GM23248 (cell line): ENCODE measurements around the gene HSD17B3. TPM values are rescaled to one million over a fixed set of nuclear protein-coding genes. Genes with fewer than 3 reads are reported as not detected.
"Not testable (repeated sequence)": the region's sequence is repeated elsewhere in the genome, so short reads cannot be mapped to it uniquely, and the experiment has no call there.

ENCODE experiments used
- DNase-seq: peaks from one replicate; pipeline ENCODE4 v3.0.0-alpha.2; 2015
- H2AFZ ChIP-seq: fragments of 200-600 bp; sonication (generic); 2 replicates; pipeline ENCODE4 v1.6.1; 2016; ENCODE audit warnings: antibody characterized with exemption
- H3F3A ChIP-seq: fragments of 200-600 bp; sonication (generic); 2 replicates; pipeline ENCODE4 v1.6.1; 2016; ENCODE audit warnings: mild to moderate bottlenecking, antibody characterized with exemption, mixed run types; ENCODE audit not compliant: insufficient read depth
- H3K27ac ChIP-seq: fragments of 200-600 bp; sonication (generic); 2 replicates; pipeline ENCODE4 v1.5.1; 2016; ENCODE audit warnings: mild to moderate bottlenecking
- H3K27me3 ChIP-seq: fragments of 200-600 bp; sonication (generic); replicated peaks from 2 replicates; pipeline ENCODE4 v1.6.1; 2016; ENCODE audit warnings: mild to moderate bottlenecking; ENCODE audit not compliant: insufficient read depth
- H3K36me3 ChIP-seq: fragments of 200-600 bp; sonication (generic); 2 replicates; pipeline ENCODE4 v1.6.1; 2016; ENCODE audit warnings: low read depth, mild to moderate bottlenecking
- H3K4me1 ChIP-seq: fragments of 200-600 bp; sonication (generic); 2 replicates; pipeline ENCODE4 v1.6.1; 2016; ENCODE audit warnings: mild to moderate bottlenecking; ENCODE audit not compliant: insufficient read depth
- H3K4me2 ChIP-seq: fragments of 200-600 bp; sonication (generic); one replicate; pipeline ENCODE4 v1.6.1; 2016; ENCODE audit warnings: mild to moderate bottlenecking; ENCODE audit not compliant: unreplicated experiment
- H3K4me3 ChIP-seq: fragments of 200-600 bp; sonication (generic); 2 replicates; pipeline ENCODE4 v1.5.1; 2016; ENCODE audit warnings: mild to moderate bottlenecking
- H3K79me2 ChIP-seq: fragments of 200-600 bp; sonication (generic); 2 replicates; pipeline ENCODE4 v1.6.1; 2016; ENCODE audit warnings: mild to moderate bottlenecking; ENCODE audit not compliant: insufficient read depth
- H3K9ac ChIP-seq: fragments of 200-600 bp; sonication (generic); 2 replicates; pipeline ENCODE4 v1.6.1; 2016; ENCODE audit warnings: mild to moderate bottlenecking
- H3K9me2 ChIP-seq: fragments of 200-600 bp; sonication (generic); 2 replicates; pipeline ENCODE4 v1.6.1; 2016; ENCODE audit warnings: mixed run types, mild to moderate bottlenecking, moderate library complexity; ENCODE audit not compliant: insufficient read depth
- H3K9me3 ChIP-seq: fragments of 200-600 bp; sonication (generic); one replicate; pipeline ENCODE4 v1.6.1; 2017; ENCODE audit warnings: low read depth
- H4K20me1 ChIP-seq: fragments of 200-600 bp; sonication (generic); 2 replicates; pipeline ENCODE4 v1.6.0; 2016; ENCODE audit not compliant: insufficient read depth
- EZH2 ChIP-seq: fragments of 200-600 bp; sonication (generic); IDR thresholded peaks from 2 replicates; pipeline ENCODE4 v1.6.1; 2018; ENCODE audit warnings: antibody characterized with exemption, mild to moderate bottlenecking; ENCODE audit not compliant: insufficient read depth, poor library complexity, severe bottlenecking
- EZH2phosphoT487 ChIP-seq: fragments of 200-600 bp; sonication (generic); IDR thresholded peaks from 2 replicates; pipeline ENCODE4 v1.6.1; 2018; ENCODE audit warnings: antibody characterized with exemption, moderate library complexity, mild to moderate bottlenecking, low read depth; ENCODE audit not compliant: insufficient read depth
- WGBS, 2 experiments: methylation state at CpG; one replicate each; pipeline ENCODE4 v1.1.6; 2015 to 2017; ENCODE audit warnings: low lambda C conversion rate in 2 of 2, low coverage in 1 of 2; ENCODE audit errors: missing lambda C conversion rate in 2 of 2; 5-methylcytosine and 5-hydroxymethylcytosine counted together
- in situ Hi-C: fragments of 300-500 bp; cut with MboI; formaldehyde crosslinking; loops from 2 replicates; pipeline ENCODE4 v1.15.0; 2020
- polyA plus RNA-seq: library from polyadenylated mRNA; unstranded; fragments of >200 nt; fragmentation: Nextera tagmentation; extraction: Ambion mirVana; gene quantifications from 2 replicates; pipeline ENCODE4 v1.2.1, GENCODE V29; 2016
- total RNA-seq: library from RNA; depleted of rRNA; stranded (reverse); fragments of >200 nt; shearing (Covaris generic); gene quantifications from 2 replicates; pipeline ENCODE4 v1.2.3, GENCODE V29; 2014

Gene HSD17B3
- total and polyA plus RNA-seq, 2 experiments from 2014 or later: not detected

DNA sequence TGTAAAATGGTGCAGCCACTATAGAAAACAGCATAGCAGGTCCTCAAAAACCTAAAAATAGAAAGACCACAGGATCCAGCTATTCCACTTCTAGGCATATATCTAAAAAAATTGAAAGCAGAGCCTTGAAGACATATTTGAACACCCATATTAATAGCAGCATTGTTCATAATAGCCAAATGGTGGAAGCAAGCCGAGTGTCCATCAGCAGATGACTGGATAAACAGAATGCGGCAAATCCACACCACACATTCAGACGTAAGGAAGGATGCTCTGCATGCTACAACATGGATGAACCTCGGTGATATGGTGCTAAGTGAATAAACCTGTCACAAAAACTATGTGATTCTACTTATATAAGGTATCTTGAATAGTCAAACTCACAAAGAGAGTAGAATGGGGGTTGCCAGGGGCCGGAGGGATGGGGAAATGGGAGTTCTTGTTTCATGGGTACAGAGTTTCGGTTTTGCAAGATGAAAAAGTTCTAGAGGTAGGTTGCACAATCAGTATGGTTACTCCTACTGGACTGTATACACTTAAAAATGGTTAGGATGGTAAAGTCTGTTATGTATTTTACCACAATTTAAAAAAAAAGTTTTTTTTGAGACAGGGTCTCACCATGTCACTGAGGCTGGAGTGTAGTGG lies 17.1 kb upstream of the HSD17B3 start:
- WGBS, 2 experiments: 76 to 78% methylated on average over 6 of the region's 6 CpGs
- no peak overlapping the region for H3K27ac ChIP-seq
- no peaks in the 10 kb centered on the region for H3K4me1 ChIP-seq
- H3K9me3 ChIP-seq: no peaks in the 10 kb centered on the region
- H3F3A ChIP-seq: no peaks in the 10 kb centered on the region
- DNase-seq: no peak
- in situ Hi-C loops: no loop called here
- no peak for TF ChIP-seq EZH2phosphoT487
- no peak for TF ChIP-seq EZH2
- H3K9ac ChIP-seq: no peak overlapping the region
- no peaks in the 10 kb centered on the region for H3K9me2 ChIP-seq
- no peaks in the 10 kb centered on the region for H4K20me1 ChIP-seq
- no peaks in the 10 kb centered on the region for H3K36me3 ChIP-seq
- no peaks in the 10 kb centered on the region for H3K79me2 ChIP-seq
- H3K4me2 ChIP-seq: no peak overlapping the region
- no peaks in the 10 kb centered on the region for H3K27me3 ChIP-seq
- H3K4me3 ChIP-seq: no peak overlapping the region
- H2AFZ ChIP-seq: no peak overlapping the region

- no peaks in the 10 kb centered on the region for H3K36me3 ChIP-seq
- no peaks in the 10 kb centered on the region for H3K79me2 ChIP-seq
- no peak overlapping the region for H3K4me3 ChIP-seq
- no peak for TF ChIP-seq EZH2phosphoT487
- TF ChIP-seq EZH2: no peak
- WGBS, 2 experiments: 42 to 54% methylated on average over 9 of the region's 9 CpGs
- no peak overlapping the region for H3K4me2 ChIP-seq
- no peak overlapping the region for H2AFZ ChIP-seq
- no peaks in the 10 kb centered on the region for H3K27me3 ChIP-seq
- H4K20me1 ChIP-seq: no peaks in the 10 kb centered on the region
- in situ Hi-C loops: no loop called here
- no peak overlapping the region for H3K27ac ChIP-seq
- no peak overlapping the region for H3K9ac ChIP-seq
- H3K9me3 ChIP-seq: no peaks in the 10 kb centered on the region
- H3K4me1 ChIP-seq: no peaks in the 10 kb centered on the region
- no peaks in the 10 kb centered on the region for H3K9me2 ChIP-seq
- DNase-seq: peak; percentile 57
- H3F3A ChIP-seq: no peaks in the 10 kb centered on the region
These were observed 15.5 kb upstream of the HSD17B3 start for GRCh38 chr9:96317335-96317980.

DNA sequence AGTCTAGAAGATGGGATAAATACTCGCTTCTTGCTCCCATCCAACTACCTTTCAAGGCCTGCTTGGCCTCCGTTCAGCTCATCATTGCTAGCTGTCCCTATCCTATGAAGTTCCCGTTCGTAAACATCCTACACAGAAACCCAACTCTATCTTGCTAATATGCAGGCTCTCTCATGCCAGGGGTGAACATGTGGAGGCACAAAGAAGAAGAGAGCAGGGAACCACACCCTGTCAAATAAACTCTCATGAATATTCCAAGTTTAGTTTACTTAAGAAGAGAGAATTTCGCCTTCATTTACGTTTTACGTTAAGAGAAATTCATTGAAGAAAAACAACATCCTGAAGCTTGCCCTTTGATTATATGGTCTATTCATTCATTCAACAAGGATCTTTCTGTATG lies 7.9 kb upstream of the HSD17B3 start:
- 86 to 89% methylated on average over 7 of the region's 7 CpGs for WGBS, 2 experiments
- no peaks in the 10 kb centered on the region for H3K36me3 ChIP-seq
- no peaks in the 10 kb centered on the region for H3F3A ChIP-seq
- no peak overlapping the region for H3K27ac ChIP-seq
- no peaks in the 10 kb centered on the region for H3K4me1 ChIP-seq
- no peak overlapping the region for H3K9ac ChIP-seq
- TF ChIP-seq EZH2: no peak
- no peak for TF ChIP-seq EZH2phosphoT487
- in situ Hi-C loops: no loop called here
- no peak overlapping the region for H2AFZ ChIP-seq
- no peak overlapping the region for H3K4me3 ChIP-seq
- no peaks in the 10 kb centered on the region for H3K79me2 ChIP-seq
- no peaks in the 10 kb centered on the region for H3K9me2 ChIP-seq
- DNase-seq: no peak
- H3K27me3 ChIP-seq: no peaks in the 10 kb centered on the region
- H3K9me3 ChIP-seq: no peaks in the 10 kb centered on the region
- H3K4me2 ChIP-seq: no peak overlapping the region
- no peaks in the 10 kb centered on the region for H4K20me1 ChIP-seq

DNA sequence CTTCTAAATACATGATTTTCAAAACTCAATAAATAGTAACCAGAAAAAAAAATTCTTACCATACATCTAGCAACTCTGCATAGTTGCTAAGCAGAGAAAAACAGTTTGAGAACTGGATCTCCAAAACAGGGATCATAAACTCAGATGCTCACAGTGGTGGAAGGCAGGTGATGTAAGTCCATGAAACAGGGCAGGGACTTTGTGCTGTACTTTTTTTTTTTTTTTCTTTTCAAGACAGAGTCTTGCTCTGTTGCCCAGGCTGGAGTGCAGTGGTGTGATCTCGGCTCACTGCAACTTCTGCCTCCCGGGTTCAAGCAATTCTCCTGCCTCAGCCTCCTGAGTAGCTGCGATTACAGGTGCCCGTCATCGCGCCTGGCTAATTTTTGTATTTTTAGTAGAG lies 5.0 kb upstream of the HSD17B3 start:
- H3K27me3 ChIP-seq, H3K4me2 ChIP-seq, H3K27ac ChIP-seq, in situ Hi-C loops, DNase-seq, H3K79me2 ChIP-seq, H3K9me2 ChIP-seq, H3F3A ChIP-seq, H3K9ac ChIP-seq, H4K20me1 ChIP-seq, H3K9me3 ChIP-seq, H3K4me3 ChIP-seq, H3K36me3 ChIP-seq, H3K4me1 ChIP-seq, H2AFZ ChIP-seq: not testable (repeated sequence)
- 89 to 93% methylated on average over 6 of the region's 6 CpGs for WGBS, 2 experiments
